ENCODE results near the gene HRH1.
"Not testable (repeated sequence)": the region's sequence is repeated elsewhere in the genome, so short reads cannot be mapped to it uniquely, and the experiment has no call there.

The HRH1 gene

GRCh38 chr3:11211531-11212298 is 57.4 kb downstream of the HRH1 start:
- no peak for DNase-seq

GRCh38 chr3:11212299-11212608 is 58.0 kb downstream of the HRH1 start:
- no peak for DNase-seq

GRCh38 chr3:11212784-11213183 is 58.5 kb downstream of the HRH1 start:
- no peak for DNase-seq

- no peak for DNase-seq
These were observed 59.6 kb downstream of the HRH1 start for GRCh38 chr3:11213810-11214450.

- no peak for DNase-seq
These were observed 60.2 kb downstream of the HRH1 start for GRCh38 chr3:11214451-11214978.

- DNase-seq: not testable (repeated sequence)
These were observed 63.1 kb downstream of the HRH1 start for GRCh38 chr3:11217370-11217769.

- no peak for DNase-seq
These were observed 65.9 kb downstream of the HRH1 start for GRCh38 chr3:11220230-11220629.

- no peak for DNase-seq
These were observed 67.6 kb downstream of the HRH1 start for GRCh38 chr3:11221818-11222415.

- no peak for DNase-seq
These were observed 69.7 kb downstream of the HRH1 start for GRCh38 chr3:11224010-11224409.

- no peak for DNase-seq
These were observed 70.6 kb downstream of the HRH1 start for GRCh38 chr3:11224870-11225229.

- no peak for DNase-seq
These were observed 71.7 kb downstream of the HRH1 start for GRCh38 chr3:11226042-11226370.

- DNase-seq: no peak
These were observed 73.7 kb downstream of the HRH1 start for GRCh38 chr3:11228041-11228440.

- no peak for DNase-seq
These were observed 75.8 kb downstream of the HRH1 start for GRCh38 chr3:11230125-11230524.

GRCh38 chr3:11230832-11231231 is 76.5 kb downstream of the HRH1 start:
- no peak for DNase-seq

GRCh38 chr3:11235385-11235784 is 81.1 kb downstream of the HRH1 start:
- DNase-seq: no peak

- DNase-seq: peak; percentile 84
These were observed 82.5 kb downstream of the HRH1 start for GRCh38 chr3:11236588-11237461.

- no peak for DNase-seq
These were observed 83.8 kb downstream of the HRH1 start for GRCh38 chr3:11238060-11238459.

GRCh38 chr3:11238880-11239279 is 84.6 kb downstream of the HRH1 start:
- DNase-seq: no peak

- DNase-seq: no peak
These were observed 85.5 kb downstream of the HRH1 start for GRCh38 chr3:11239796-11240195.

- DNase-seq: no peak
These were observed 86.2 kb downstream of the HRH1 start for GRCh38 chr3:11240496-11240895.

GRCh38 chr3:11244121-11244677 is 89.9 kb downstream of the HRH1 start:
- no peak for DNase-seq

- no peak for DNase-seq
These were observed 91.0 kb downstream of the HRH1 start for GRCh38 chr3:11245276-11245675.

Data from CD4-positive, alpha-beta T cell treated with Interleukin-6 for 4 hours (primary cell).